SU-DHL-6 (cell line): ENCODE results near the gene FAM114A1.
"Not testable (repeated sequence)": the region's sequence is repeated elsewhere in the genome, so short reads cannot be mapped to it uniquely, and the experiment has no call there.

Experiments used
- H2AFZ ChIP-seq: fragments of 200-600 bp; sonication (generic); 2 replicates; pipeline ENCODE4 v1.6.1; 2014; ENCODE audit warnings: low read depth, mild to moderate bottlenecking, moderate library complexity, mixed read lengths, antibody characterized with exemption, low read length; ENCODE audit not compliant: severe bottlenecking
- H3F3A ChIP-seq: fragments of 200-600 bp; shearing (Covaris generic); 2 replicates; pipeline ENCODE4 v1.6.0; 2016; ENCODE audit warnings: antibody characterized with exemption, mild to moderate bottlenecking; ENCODE audit not compliant: insufficient read depth
- H3K27ac ChIP-seq: fragments of 200-600 bp; sonication (generic); 2 replicates; pipeline ENCODE4 v1.5.1; 2016; ENCODE audit warnings: low read depth, mild to moderate bottlenecking, low read length, moderate library complexity, mixed read lengths
- H3K27me3 ChIP-seq: fragments of 200-600 bp; sonication (generic), shearing (Covaris generic); 2 replicates; pipeline ENCODE4 v1.6.0; 2014; ENCODE audit warnings: mild to moderate bottlenecking, low read length
- H3K36me3 ChIP-seq: fragments of 200-600 bp; sonication (generic); 2 replicates; pipeline ENCODE4 v1.6.1; 2014; ENCODE audit warnings: mild to moderate bottlenecking, low read length, mixed read lengths
- H3K4me2 ChIP-seq: fragments of 300-600, 200-600 bp; shearing (Covaris generic), sonication (generic); 2 replicates; pipeline ENCODE4 v1.6.0; 2014; ENCODE audit warnings: low read length, low read depth, mild to moderate bottlenecking; ENCODE audit not compliant: poor library complexity, severe bottlenecking
- H3K4me3 ChIP-seq: fragments of 200-600 bp; sonication (generic); 2 replicates; pipeline ENCODE4 v1.5.1; 2014; ENCODE audit warnings: antibody characterized with exemption, low read length, mild to moderate bottlenecking, mixed read lengths; ENCODE audit not compliant: insufficient read depth, poor library complexity, severe bottlenecking
- H3K79me2 ChIP-seq: fragments of 200-600 bp; sonication (generic); 2 replicates; pipeline ENCODE4 v1.6.1; 2014; ENCODE audit warnings: mild to moderate bottlenecking, low read length, moderate library complexity; ENCODE audit not compliant: insufficient read depth
- H3K9ac ChIP-seq: fragments of 200-600 bp; sonication (generic); 2 replicates; pipeline ENCODE4 v1.7.0; 2014; ENCODE audit warnings: mild to moderate bottlenecking, low read length
- H3K9me2 ChIP-seq: fragments of 200-600 bp; sonication (generic); replicated peaks from 2 replicates; pipeline ENCODE4 v1.6.1; 2014; ENCODE audit warnings: low read length; ENCODE audit not compliant: insufficient read depth
- H3K9me3 ChIP-seq: fragments of 200-600 bp; sonication (generic); 2 replicates; pipeline ENCODE4 v1.6.1; 2014; ENCODE audit warnings: low read length, mixed read lengths; ENCODE audit not compliant: insufficient read depth
- H4K20me1 ChIP-seq: fragments of 200-600 bp; sonication (generic); 2 replicates; pipeline ENCODE4 v1.6.1; 2014; ENCODE audit warnings: low read depth, mild to moderate bottlenecking, antibody characterized with exemption, low read length, moderate library complexity, mixed read lengths
- EZH2phosphoT487 ChIP-seq: fragments of 200-600 bp; sonication (generic), shearing (Covaris generic); conservative IDR thresholded peaks from 2 replicates; pipeline ENCODE4 v1.6.1; 2018; ENCODE audit warnings: mild to moderate bottlenecking, antibody characterized with exemption, low read length, moderate library complexity, mixed read lengths
- TF ChIP-seq, protein P1 (sequence below): fragments of 200-600 bp; sonication (generic); IDR thresholded peaks from one replicate; pipeline ENCODE4 v1.5.1; 2017; ENCODE audit warnings: antibody characterized with exemption, mild to moderate bottlenecking, low read length, moderate library complexity; ENCODE audit not compliant: insufficient read depth, poor library complexity, severe bottlenecking

Gene FAM114A1

DNA sequence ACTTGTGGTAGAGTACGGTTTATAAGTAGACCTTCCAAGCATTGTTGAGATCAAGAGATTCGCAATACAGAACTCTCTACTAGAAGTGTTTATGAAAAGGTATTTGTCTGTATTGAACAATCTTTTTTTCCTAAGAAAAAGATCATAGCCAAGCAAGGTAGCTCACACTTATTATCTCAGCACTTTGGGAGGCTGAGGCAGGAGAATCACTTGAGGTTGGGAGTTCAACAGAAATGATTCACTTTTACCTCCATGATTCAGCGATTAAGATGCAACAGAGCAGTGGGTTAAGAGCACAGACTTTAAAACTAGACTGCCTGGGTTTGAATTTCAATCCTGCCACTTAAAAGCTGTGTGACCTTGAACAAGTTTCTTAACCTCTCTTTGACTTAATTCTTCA, 90.3 kb downstream of the FAM114A1 start:
- Histone ChIP-seq H3K79me2 (no peaks in the 10 kb centered on the region), H3K9me2 (no peaks in the 10 kb centered on the region), H4K20me1 (no peaks in the 10 kb centered on the region), H3F3A (no peaks in the 10 kb centered on the region), H3K4me3 (no peak overlapping the region), H3K36me3 (no peaks in the 10 kb centered on the region), H3K27ac (no peak overlapping the region), H3K9me3 (no peaks in the 10 kb centered on the region; the same call in 1 of the 2 replicates), H3K4me2 (no peak overlapping the region), H3K9ac (no peak overlapping the region), H2AFZ (no peak overlapping the region), H3K27me3 (no peaks in the 10 kb centered on the region)
- no peak for TF ChIP-seq EZH2phosphoT487
- TF ChIP-seq, protein P1, sequence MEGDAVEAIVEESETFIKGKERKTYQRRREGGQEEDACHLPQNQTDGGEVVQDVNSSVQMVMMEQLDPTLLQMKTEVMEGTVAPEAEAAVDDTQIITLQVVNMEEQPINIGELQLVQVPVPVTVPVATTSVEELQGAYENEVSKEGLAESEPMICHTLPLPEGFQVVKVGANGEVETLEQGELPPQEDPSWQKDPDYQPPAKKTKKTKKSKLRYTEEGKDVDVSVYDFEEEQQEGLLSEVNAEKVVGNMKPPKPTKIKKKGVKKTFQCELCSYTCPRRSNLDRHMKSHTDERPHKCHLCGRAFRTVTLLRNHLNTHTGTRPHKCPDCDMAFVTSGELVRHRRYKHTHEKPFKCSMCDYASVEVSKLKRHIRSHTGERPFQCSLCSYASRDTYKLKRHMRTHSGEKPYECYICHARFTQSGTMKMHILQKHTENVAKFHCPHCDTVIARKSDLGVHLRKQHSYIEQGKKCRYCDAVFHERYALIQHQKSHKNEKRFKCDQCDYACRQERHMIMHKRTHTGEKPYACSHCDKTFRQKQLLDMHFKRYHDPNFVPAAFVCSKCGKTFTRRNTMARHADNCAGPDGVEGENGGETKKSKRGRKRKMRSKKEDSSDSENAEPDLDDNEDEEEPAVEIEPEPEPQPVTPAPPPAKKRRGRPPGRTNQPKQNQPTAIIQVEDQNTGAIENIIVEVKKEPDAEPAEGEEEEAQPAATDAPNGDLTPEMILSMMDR, result no peak

DNA sequence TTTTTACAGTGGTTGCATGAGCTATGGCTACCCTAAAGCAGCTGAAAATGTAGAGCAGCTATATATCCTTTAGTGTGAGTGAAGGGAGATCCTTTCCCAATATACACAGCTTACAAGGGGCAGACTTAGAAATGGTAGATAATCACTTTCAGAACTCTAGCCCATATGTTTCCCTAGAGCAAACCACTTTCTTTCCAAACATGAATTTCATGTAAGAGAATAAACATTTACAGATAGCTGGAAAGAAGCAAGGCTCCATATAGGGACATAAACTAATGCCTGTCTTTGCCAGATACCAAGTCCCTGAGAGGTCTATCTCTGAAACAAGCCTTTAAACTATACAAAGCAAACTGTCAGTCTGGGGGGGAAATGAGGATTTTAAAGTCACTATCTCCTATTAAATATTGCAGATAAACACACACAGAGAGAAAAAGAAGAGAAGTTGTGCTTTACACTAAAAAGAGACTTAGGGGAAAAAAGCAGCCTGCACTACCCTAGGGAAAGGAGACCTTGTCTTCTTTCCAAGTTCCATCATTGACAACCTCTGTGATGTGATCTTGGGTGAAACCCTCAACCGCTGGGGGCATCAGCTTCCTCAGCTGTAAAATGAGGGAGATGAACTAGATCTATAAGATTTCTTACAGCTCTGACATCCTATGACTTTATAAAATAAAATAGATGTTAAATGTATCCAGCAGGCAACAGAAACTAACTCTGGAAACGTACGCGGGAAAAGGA, 91.0 kb downstream of the FAM114A1 start:
- no peaks in the 10 kb centered on the region for H3K27me3 ChIP-seq
- no peak overlapping the region for H3K27ac ChIP-seq
- no peaks in the 10 kb centered on the region for H3K9me2 ChIP-seq
- H3K9ac ChIP-seq, result no peak overlapping the region
- no peak overlapping the region for H2AFZ ChIP-seq
- H4K20me1 ChIP-seq, result no peaks in the 10 kb centered on the region
- no peak for TF ChIP-seq EZH2phosphoT487
- TF ChIP-seq, protein P1, result no peak
- H3K36me3 ChIP-seq, result no peaks in the 10 kb centered on the region
- no peaks in the 10 kb centered on the region; the same call in 1 of the 2 replicates for H3K9me3 ChIP-seq
- no peak overlapping the region for H3K4me3 ChIP-seq
- no peaks in the 10 kb centered on the region for H3K79me2 ChIP-seq
- no peak overlapping the region for H3K4me2 ChIP-seq
- no peaks in the 10 kb centered on the region for H3F3A ChIP-seq

DNA sequence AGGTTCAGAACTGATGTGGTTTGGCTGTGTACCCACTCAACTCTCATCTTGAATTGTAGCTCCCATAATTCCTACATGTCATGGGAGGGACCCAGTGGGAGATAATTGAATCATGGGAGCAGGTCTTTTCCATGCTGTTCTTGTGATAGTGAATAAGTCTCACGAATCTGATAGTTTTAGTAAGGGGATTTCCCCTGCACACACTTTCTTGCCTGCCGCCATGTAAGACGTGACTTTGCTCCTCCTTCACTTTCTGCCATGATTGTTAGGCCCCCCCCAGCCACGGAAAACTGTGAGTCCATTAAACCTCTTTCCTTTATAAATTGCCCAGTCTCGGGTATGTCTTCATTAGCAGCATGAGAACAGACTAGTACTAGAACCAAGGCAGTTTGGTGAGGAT, 91.6 kb downstream of the FAM114A1 start:
- H3K9me3 ChIP-seq, H3K27me3 ChIP-seq, H3K36me3 ChIP-seq, H2AFZ ChIP-seq, H3K9me2 ChIP-seq, H3F3A ChIP-seq, H3K9ac ChIP-seq, H3K27ac ChIP-seq, H3K4me3 ChIP-seq, H3K79me2 ChIP-seq, H3K4me2 ChIP-seq, H4K20me1 ChIP-seq: not testable (repeated sequence)

DNA sequence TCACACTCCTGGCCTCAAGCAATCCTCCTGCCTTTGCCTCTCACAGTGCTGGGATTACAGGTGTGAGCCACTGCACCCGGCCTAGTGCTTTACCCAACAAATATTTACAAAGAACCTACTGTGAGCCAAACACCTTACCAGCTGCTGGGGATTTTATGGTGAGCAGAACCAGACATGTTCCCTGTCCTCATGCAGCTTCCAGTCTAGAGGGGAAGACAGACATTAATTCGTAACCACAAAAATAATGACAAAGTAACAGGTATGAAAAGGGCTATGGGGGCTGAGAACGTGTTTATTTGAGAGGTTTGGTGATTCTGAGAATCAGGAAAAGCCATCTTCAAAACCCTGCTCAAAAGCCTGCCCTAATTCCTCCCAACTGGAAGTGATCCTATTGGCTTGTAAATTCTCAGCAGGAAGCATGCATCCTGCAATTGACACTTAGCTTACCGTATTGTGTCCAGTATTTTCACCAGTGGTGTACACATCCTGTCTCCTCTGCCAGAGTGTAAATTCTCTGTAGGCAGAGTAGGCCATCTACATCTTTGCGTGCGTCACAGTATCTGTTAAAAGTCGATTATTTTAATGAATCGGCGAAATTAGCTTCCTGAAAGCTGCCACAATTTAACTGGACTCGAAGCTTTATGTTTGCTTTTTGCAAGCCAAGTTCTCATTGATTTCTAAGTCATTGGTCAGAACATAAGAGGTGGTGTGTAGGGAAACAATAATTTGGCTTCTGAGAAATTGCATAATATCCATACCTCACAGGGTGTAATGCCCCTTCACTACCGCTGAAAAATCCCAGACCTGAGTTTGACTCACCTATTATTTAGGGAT, 97.6 kb downstream of the FAM114A1 start:
- H3K9ac ChIP-seq, result no peak overlapping the region
- H3K4me3 ChIP-seq, result no peak overlapping the region
- no peaks in the 10 kb centered on the region for H3K9me2 ChIP-seq
- no peaks in the 10 kb centered on the region; the same call in 1 of the 2 replicates for H3K9me3 ChIP-seq
- H4K20me1 ChIP-seq, result no peaks in the 10 kb centered on the region
- no peak overlapping the region for H3K4me2 ChIP-seq
- H3K27ac ChIP-seq, result no peak overlapping the region
- H2AFZ ChIP-seq, result no peak overlapping the region
- H3F3A ChIP-seq, result no peaks in the 10 kb centered on the region
- no peaks in the 10 kb centered on the region for H3K79me2 ChIP-seq
- peaks cover 31% of the 10 kb centered on the region for H3K36me3 ChIP-seq
- H3K27me3 ChIP-seq, result no peaks in the 10 kb centered on the region
- TF ChIP-seq EZH2phosphoT487, result no peak
- TF ChIP-seq, protein P1, result no peak
